Bronchial epithelial cell (primary cell): ENCODE measurements around the gene SEMA6A. TPM values are rescaled to one million over a fixed set of nuclear protein-coding genes. Genes with fewer than 3 reads are reported as not detected.
A peak's percentile ranks its signal among the peaks of the same experiment; 100 is the strongest.

Source experiments
- DNase-seq: peaks from one replicate; pipeline ENCODE4 v3.0.0-alpha.2; 2010; ENCODE audit warnings: low read depth
- FAIRE-seq: peaks from 2 replicates; lab custom pipeline; 2011; peaks lifted over from hg19 to GRCh38; lab: Jason Lieb, UNC
- H3K27me3 ChIP-seq: 2 replicates; pipeline ENCODE4 v1.5.1; 2011; ENCODE audit warnings: low read length; ENCODE audit not compliant: control insufficient read depth, insufficient read depth
- H3K36me3 ChIP-seq: 2 replicates; pipeline ENCODE4 v1.5.1; 2011; ENCODE audit warnings: low read length; ENCODE audit not compliant: control insufficient read depth, insufficient read depth
- H3K4me3 ChIP-seq: 2 replicates; pipeline ENCODE4 v1.5.1; 2011; ENCODE audit warnings: mild to moderate bottlenecking, low read depth, low read length, control low read depth
- CTCF ChIP-seq: IDR thresholded peaks from 2 replicates; pipeline ENCODE4 v1.5.1; 2011; ENCODE audit warnings: mild to moderate bottlenecking, moderate library complexity, low read length, control low read depth, inconsistent platforms; ENCODE audit not compliant: insufficient read depth, severe bottlenecking
- total RNA-seq: library from RNA; depleted of rRNA; stranded (reverse); fragments of >200 nt; gene quantifications from 2 replicates; pipeline ENCODE4 v1.2.1, GENCODE V29; 2014

The SEMA6A gene
- total RNA-seq, 1 donor from 2014 or later = 0.53 TPM

- no peak for TF ChIP-seq CTCF
- DNase-seq (no peak), FAIRE-seq (no peak)
- Histone ChIP-seq H3K4me3 (no peak overlapping the region), H3K27me3 (no peaks in the 10 kb centered on the region), H3K36me3 (no peaks in the 10 kb centered on the region)
Measured at GRCh38 chr5:116467465-116467843, 107.2 kb downstream of the SEMA6A start.

GRCh38 chr5:116466727-116467464, 107.7 kb downstream of the SEMA6A start:
- no peaks in the 10 kb centered on the region for H3K36me3 ChIP-seq
- H3K27me3 ChIP-seq = no peaks in the 10 kb centered on the region
- no peak overlapping the region for H3K4me3 ChIP-seq
- no peak for FAIRE-seq
- DNase-seq = no peak
- TF ChIP-seq CTCF = no peak

GRCh38 chr5:116465411-116465810, 109.2 kb downstream of the SEMA6A start:
- H3K27me3 ChIP-seq = no peaks in the 10 kb centered on the region
- H3K4me3 ChIP-seq = no peak overlapping the region
- FAIRE-seq (no peak), DNase-seq (no peak)
- H3K36me3 ChIP-seq = no peaks in the 10 kb centered on the region
- TF ChIP-seq CTCF = no peak

- DNase-seq (no peak), FAIRE-seq (no peak)
- Histone ChIP-seq H3K4me3 (no peak overlapping the region), H3K36me3 (no peaks in the 10 kb centered on the region), H3K27me3 (no peaks in the 10 kb centered on the region)
- no peak for TF ChIP-seq CTCF
Measured at GRCh38 chr5:116464144-116464708, 110.4 kb downstream of the SEMA6A start.

- H3K36me3 ChIP-seq = no peaks in the 10 kb centered on the region
- DNase-seq (no peak), FAIRE-seq (no peak)
- no peak overlapping the region for H3K4me3 ChIP-seq
- H3K27me3 ChIP-seq = no peaks in the 10 kb centered on the region
- TF ChIP-seq CTCF = no peak
Measured at GRCh38 chr5:116462500-116462899, 112.1 kb downstream of the SEMA6A start.

GRCh38 chr5:116459301-116459700, 115.3 kb downstream of the SEMA6A start:
- FAIRE-seq (no peak), DNase-seq (peak; percentile 5)
- H3K36me3 ChIP-seq = no peaks in the 10 kb centered on the region
- no peaks in the 10 kb centered on the region for H3K27me3 ChIP-seq
- no peak for TF ChIP-seq CTCF
- no peak overlapping the region for H3K4me3 ChIP-seq
